ENCODE measurements around the gene HSH2D.
"Not testable (repeated sequence)": the region's sequence is repeated elsewhere in the genome, so short reads cannot be mapped to it uniquely, and the experiment has no call there.

Gene HSH2D

GRCh38 chr19:16143399-16144215 is at the start of gene HSH2D:
Gene HSH2D (plus strand): TSS chr19:16143685. CDS start chr19:16148751, 5,066 bp downstream.
- no peak within 1 kb of the TSS for H3K4me3 ChIP-seq (ENCODE audit: low read depth, low read length)
- TF ChIP-seq, protein P1, sequence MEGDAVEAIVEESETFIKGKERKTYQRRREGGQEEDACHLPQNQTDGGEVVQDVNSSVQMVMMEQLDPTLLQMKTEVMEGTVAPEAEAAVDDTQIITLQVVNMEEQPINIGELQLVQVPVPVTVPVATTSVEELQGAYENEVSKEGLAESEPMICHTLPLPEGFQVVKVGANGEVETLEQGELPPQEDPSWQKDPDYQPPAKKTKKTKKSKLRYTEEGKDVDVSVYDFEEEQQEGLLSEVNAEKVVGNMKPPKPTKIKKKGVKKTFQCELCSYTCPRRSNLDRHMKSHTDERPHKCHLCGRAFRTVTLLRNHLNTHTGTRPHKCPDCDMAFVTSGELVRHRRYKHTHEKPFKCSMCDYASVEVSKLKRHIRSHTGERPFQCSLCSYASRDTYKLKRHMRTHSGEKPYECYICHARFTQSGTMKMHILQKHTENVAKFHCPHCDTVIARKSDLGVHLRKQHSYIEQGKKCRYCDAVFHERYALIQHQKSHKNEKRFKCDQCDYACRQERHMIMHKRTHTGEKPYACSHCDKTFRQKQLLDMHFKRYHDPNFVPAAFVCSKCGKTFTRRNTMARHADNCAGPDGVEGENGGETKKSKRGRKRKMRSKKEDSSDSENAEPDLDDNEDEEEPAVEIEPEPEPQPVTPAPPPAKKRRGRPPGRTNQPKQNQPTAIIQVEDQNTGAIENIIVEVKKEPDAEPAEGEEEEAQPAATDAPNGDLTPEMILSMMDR (IDR thresholded peaks at IDR 0.05; ENCODE audit: low read depth, low read length): no peak

DNA sequence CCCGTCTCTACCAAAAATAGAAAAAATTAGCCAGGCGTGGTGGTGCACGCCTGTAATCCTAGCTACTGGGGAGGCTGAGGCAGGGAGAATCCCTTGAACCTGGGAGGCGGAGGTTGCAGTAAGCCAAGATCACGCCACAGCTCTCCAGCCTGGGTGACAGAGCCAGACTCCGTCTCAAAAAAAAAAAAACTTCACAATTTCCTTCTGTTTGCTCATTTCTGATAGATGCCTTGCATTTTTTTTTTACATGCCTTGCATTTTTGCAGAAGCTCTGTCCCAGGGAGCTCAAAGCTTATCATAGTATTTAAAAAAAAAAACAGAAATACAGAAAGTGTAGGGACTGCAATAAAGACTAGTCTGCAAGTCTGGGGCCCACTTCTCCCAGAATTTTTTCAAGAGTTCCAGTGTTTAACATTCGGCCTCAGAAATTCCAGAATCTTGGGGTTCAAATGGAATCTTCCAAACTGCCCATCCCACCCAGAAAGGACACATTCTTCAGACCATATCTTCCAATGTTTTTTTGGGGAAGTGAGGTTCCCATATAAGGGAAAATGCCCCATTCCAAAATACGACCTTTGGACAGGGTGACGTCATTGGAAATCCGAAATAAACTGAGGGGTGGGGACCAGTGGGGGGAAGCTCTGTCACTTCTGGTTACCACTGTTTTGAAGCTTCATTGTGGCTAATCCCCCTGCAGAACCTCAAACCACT is 49.0 kb upstream of the HSH2D start:
- TF ChIP-seq, protein P1 (IDR thresholded peaks at IDR 0.05; ENCODE audit: low read depth, low read length): no peak

DNA sequence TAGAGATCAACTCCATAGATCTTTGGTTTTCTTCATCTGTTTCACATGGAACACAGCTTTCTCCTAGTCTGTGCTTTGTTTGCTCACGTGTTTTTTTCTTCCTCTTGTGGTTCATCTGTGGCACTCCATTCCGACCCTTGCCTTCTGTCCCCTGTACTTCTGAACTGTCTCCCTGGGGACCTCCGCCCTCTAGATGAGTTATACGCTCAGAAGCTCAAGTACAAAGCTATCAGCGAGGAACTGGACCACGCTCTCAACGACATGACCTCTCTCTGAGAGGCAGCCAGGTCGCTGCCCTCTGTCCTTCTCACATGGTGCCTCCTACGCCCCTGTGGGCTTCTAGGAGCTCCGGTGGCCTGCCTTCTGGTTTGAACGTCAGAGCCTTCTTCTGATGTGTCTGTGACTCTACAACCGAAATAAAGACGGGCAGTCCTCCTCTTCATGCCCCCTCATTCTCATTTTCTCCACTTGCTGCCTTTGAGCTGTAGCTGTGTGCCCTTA is 48.4 kb upstream of the HSH2D start:
- TF ChIP-seq, protein P1 (IDR thresholded peaks at IDR 0.05; ENCODE audit: low read depth, low read length): no peak
- no peak overlapping the region for H3K4me3 ChIP-seq (ENCODE audit: low read depth, low read length)

More for the DNA sequence above, 49.0 kb upstream of the HSH2D start:
- no peak overlapping the region for H3K4me3 ChIP-seq (ENCODE audit: low read depth, low read length)

DNA sequence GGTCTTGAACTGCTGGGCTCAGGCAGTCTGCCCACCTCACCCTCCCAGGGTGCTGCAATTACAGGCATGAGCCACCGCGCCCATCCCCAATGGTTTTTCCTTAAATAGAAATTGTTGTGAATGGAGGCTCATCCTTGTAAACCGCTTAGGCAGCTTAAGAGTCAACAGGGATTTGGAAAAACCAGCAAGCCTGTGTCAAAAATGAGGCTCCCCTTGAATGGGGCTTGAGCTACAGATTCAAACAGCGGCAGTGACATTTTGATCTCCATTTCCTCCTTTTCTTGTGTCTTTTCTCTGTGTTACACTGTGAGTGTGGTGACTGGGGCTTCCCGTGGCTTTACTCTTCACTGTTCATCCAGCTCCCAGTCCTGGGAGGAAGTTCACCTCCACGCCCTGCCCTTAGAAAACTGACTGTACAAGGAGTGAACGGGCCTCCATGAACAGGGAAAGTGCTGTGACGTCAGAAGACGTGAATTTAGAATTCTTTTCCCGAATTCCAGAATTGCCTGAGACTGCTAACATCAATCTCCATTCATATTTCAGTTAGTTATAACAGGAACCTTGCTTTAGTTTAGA is 47.1 kb upstream of the HSH2D start:
- TF ChIP-seq, protein P1 (IDR thresholded peaks at IDR 0.05; ENCODE audit: low read depth, low read length): no peak
- no peak overlapping the region for H3K4me3 ChIP-seq (ENCODE audit: low read depth, low read length)

DNA sequence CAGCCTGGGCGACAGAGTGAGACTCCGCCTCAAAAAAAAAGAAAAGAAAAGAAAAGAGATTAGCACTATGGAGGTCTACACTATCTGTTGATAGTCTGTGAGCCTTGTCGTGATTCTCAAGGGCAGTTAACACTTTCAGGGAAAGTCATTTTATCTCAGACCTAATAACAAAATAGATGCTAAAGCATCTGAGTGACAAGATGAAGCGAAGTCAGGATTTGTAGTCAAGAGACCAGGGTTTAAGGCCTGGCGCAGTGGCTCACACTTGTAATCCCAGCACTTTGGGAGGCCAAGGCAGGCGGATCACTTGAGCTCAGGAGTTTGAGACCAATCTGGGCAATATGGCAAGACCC is 45.1 kb upstream of the HSH2D start:
- TF ChIP-seq, protein P1 (IDR thresholded peaks at IDR 0.05; ENCODE audit: low read depth, low read length): no peak
- no peak overlapping the region for H3K4me3 ChIP-seq (ENCODE audit: low read depth, low read length)

DNA sequence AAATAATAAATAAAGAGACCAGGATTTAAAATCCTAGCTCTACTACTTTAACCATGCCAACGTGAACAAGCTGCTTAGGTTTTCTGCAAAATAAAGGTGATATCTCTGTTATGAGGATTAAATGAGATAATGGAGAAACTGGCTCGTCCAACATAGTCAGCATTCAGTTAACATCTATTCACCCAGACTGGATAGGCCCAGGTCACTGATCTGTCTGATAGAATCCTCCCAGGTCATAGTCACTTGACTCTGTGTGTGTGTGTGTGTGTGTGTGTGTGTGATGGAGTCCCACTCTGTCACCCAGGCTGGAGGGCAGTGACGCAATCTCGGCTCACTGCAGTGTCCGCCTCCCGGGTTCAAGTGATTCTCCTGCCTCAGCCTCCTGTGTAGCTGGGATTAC is 44.7 kb upstream of the HSH2D start:
- no peak overlapping the region for H3K4me3 ChIP-seq (ENCODE audit: low read depth, low read length)
- TF ChIP-seq, protein P1 (IDR thresholded peaks at IDR 0.05; ENCODE audit: low read depth, low read length): no peak

DNA sequence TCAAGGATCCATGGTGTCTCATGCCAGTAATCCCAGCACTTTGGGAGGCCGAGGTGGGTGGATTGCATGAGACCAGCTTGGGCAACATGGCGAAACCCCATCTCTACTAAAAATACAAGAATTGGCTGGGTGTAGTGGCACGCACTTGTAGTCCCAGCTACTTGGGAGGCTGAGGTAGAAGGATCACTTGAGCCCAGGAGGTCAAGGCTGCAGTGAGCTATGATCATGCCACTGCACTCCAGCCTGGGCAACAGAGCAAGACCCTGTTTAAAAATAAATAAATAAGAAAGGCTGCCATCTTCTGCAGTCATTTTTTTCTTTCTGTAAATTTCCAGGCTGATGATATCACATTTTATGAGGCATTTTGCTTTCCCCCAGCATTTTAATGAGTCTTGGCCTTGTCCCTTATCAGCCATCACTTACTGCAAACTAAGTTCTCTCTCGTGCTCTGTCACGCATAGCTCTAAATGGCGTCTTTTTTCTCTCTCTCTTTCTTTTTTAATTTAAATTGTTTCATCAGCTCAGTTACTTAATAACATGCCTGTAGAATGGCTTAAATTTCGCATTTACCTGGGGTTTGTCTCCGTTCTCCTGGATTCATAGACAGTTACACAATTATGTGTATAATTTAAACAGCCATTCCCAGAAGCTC is 44.0 kb upstream of the HSH2D start:
- H3K4me3 ChIP-seq (ENCODE audit: low read depth, low read length): not testable (repeated sequence)
